SK-N-SH (cell line): Measurements from ENCODE around the gene SLC27A4.

Experiments
- CTCF ChIP-seq: fragments of 200-600 bp; sonication (generic); IDR thresholded peaks from 2 replicates; pipeline ENCODE4 v1.6.1; 2017; ENCODE audit warnings: antibody characterized with exemption, mild to moderate bottlenecking, moderate library complexity
- ELF1 ChIP-seq: IDR thresholded peaks from 2 replicates; pipeline ENCODE4 v1.4.0; 2012
- EZH2phosphoT487 ChIP-seq: fragments of 200-600 bp; sonication (generic); IDR thresholded peaks from 2 replicates; pipeline ENCODE4 v1.6.1; 2017; ENCODE audit warnings: low read depth, mixed run types, mild to moderate bottlenecking, antibody characterized with exemption, moderate library complexity, borderline replicate concordance
- GABPA ChIP-seq: IDR thresholded peaks from 2 replicates; pipeline ENCODE4 v1.4.0; 2012; ENCODE audit warnings: low read depth, mild to moderate bottlenecking
- JUND ChIP-seq: IDR thresholded peaks from 2 replicates; pipeline ENCODE4 v1.4.0; 2012
- POLR2AphosphoS5 ChIP-seq: IDR thresholded peaks from 2 replicates; pipeline ENCODE4 v1.6.1; 2012; ENCODE audit warnings: low read depth, low read length
- RAD21 ChIP-seq: IDR thresholded peaks from 2 replicates; pipeline ENCODE4 v1.6.1; 2012; ENCODE audit warnings: mild to moderate bottlenecking, low read length
- RCOR1 ChIP-seq: fragments of 150-350 bp; IDR thresholded peaks from 2 replicates; pipeline ENCODE4 v1.6.1; 2017; ENCODE audit warnings: antibody characterized with exemption, low read length
- REST ChIP-seq: IDR thresholded peaks from 2 replicates; pipeline ENCODE4 v1.6.1; 2012; ENCODE audit warnings: mild to moderate bottlenecking, low read depth, low read length, moderate library complexity
- RFX5 ChIP-seq: IDR thresholded peaks from 2 replicates; pipeline ENCODE4 v1.6.1; 2012; ENCODE audit warnings: mild to moderate bottlenecking, improper control_type of control experiment, low read length
- TEAD4 ChIP-seq: IDR thresholded peaks from 2 replicates; pipeline ENCODE4 v1.4.0; 2012; ENCODE audit warnings: mild to moderate bottlenecking, borderline replicate concordance; ENCODE audit not compliant: insufficient read depth
- USF1 ChIP-seq: IDR thresholded peaks from 2 replicates; pipeline ENCODE4 v1.4.0; 2012; ENCODE audit warnings: low read depth, borderline replicate concordance
- YY1 ChIP-seq: IDR thresholded peaks from 2 replicates; pipeline ENCODE4 v1.4.0; 2012; ENCODE audit warnings: low read depth, mild to moderate bottlenecking
- TF ChIP-seq, protein P1 (sequence below): IDR thresholded peaks from 2 replicates; pipeline ENCODE4 v1.4.0; 2012; ENCODE audit warnings: low read depth, borderline replicate concordance

GRCh38 chr9:128396970-128397613 is 56.8 kb downstream of the SLC27A4 start:
- TF ChIP-seq YY1 (no peak), CTCF (no peak), TEAD4 (no peak), JUND (no peak), ELF1 (no peak), REST (no peak), USF1 (no peak), EZH2phosphoT487 (no peak), GABPA (no peak), RCOR1 (no peak), RAD21 (no peak), POLR2AphosphoS5 (no peak), RFX5 (no peak)
- TF ChIP-seq, protein P1, sequence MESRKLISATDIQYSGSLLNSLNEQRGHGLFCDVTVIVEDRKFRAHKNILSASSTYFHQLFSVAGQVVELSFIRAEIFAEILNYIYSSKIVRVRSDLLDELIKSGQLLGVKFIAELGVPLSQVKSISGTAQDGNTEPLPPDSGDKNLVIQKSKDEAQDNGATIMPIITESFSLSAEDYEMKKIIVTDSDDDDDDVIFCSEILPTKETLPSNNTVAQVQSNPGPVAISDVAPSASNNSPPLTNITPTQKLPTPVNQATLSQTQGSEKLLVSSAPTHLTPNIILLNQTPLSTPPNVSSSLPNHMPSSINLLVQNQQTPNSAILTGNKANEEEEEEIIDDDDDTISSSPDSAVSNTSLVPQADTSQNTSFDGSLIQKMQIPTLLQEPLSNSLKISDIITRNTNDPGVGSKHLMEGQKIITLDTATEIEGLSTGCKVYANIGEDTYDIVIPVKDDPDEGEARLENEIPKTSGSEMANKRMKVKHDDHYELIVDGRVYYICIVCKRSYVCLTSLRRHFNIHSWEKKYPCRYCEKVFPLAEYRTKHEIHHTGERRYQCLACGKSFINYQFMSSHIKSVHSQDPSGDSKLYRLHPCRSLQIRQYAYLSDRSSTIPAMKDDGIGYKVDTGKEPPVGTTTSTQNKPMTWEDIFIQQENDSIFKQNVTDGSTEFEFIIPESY: no peak
